EH (cell line): ENCODE results near the gene DCDC1.
A peak's percentile ranks its signal among the peaks of the same experiment; 100 is the strongest.

Experiments
- DNase-seq: peaks from one replicate; pipeline ENCODE4 v3.0.0-alpha.2; 2015; ENCODE audit warnings: low read depth

Gene DCDC1

GRCh38 chr11:30908272-30908671 lies 461.3 kb downstream of the DCDC1 start:
- no peak for DNase-seq

DNA sequence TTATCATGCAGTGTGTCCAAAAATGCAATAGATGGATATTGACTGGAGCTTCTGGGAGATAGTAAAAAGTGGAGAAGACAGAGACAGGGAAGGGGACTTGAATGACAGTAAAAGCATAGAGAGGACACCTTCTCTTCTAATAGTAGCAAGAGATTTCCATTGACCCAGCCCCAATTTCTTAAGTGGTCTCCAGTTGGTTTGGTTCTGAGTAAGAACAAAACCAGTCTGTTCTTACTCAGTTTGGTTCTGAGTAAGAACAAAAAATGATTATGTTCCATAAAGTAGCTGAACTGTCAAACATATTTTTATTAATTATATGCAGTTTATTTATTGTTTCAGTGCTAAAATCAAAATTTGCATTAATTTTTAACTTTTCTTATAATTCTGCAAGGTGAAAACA lies 466.6 kb downstream of the DCDC1 start:
- DNase-seq, result no peak

DNA sequence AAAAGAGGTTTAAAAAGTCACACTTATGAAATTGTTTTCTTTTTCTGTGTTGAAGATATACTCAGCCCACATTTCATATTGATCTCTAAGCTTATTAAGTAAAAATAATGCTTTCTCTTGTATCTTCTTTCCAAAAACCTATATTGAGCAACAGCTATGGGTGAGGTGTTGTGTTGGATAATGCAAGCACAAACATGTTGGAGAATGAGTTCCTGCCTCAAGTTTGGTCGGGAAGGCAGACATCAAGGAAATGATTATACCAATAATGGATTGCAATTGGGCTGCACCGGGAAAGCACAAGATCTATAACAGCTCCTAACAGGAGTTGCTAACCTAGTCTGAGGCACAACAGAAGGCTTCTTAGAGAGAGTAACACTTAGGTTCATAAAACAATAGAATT lies 474.5 kb downstream of the DCDC1 start:
- no peak for DNase-seq

GRCh38 chr11:30893318-30893717 lies 476.2 kb downstream of the DCDC1 start:
- DNase-seq, result no peak

DNA sequence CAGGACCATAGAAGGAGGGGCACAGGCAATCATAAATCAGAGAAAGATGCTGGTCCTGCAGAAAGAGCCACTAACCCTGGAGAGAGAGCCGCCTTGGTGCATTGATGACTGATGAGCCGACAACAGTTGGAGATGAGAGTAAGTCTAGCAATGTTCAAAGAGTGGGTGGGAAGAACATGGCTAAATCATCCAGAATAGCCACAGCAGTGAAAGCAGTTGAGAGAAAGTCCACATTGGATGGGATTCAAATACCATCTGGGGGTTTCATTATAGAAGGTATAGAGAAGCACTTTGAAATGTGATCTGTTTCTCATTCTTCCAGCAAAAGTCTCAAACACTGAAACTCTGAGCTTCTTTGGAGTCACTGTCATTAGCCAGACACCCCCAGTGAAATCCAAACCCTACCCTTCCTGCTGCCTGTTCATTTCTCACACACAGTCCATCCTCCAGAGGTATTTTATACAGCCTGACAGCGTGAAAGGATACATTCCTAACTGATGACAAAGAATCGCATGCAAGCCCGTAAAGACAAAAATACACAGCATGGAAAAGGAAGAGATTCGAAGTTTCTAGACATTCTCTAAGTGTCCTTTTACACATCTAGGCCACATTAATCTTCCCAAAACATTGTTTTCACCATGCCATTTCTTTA lies 480.3 kb downstream of the DCDC1 start:
- DNase-seq, result peak; percentile 13

DNA sequence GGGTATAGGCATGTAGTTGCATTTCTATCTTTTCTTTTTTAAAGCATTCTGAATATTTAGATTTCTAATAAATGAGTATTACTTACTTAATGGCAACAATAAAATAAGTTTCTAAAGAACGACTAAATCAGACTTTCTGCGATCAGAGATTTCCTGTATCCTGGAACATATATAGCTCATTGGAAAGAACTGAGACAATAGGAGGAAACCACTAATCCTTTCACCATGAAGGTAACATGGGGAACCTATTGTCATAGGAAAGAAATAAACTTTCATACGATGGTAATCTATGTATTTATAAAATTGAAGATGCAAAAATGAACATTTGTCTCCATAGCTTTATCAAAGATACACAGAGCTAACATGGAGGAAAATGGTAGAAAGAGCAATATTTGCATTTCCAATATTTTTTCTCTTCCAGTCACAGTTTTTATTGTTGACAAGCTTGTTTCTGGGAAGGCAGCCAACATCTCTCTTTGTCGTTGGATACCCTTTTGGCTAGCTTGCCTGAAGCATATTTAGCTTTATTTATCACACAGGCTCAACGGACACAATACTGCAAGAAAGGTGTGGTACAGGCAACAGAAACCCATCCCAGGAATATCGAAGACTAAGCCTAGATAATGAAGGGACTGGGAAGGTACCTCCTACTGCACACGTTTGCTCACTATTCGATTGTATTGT lies 490.1 kb downstream of the DCDC1 start:
- DNase-seq, result no peak

- no peak for DNase-seq
Observed at GRCh38 chr11:30878400-30878799, 491.1 kb downstream of the DCDC1 start.

- DNase-seq, result no peak
Observed at GRCh38 chr11:30876663-30877396, 492.7 kb downstream of the DCDC1 start.

DNA sequence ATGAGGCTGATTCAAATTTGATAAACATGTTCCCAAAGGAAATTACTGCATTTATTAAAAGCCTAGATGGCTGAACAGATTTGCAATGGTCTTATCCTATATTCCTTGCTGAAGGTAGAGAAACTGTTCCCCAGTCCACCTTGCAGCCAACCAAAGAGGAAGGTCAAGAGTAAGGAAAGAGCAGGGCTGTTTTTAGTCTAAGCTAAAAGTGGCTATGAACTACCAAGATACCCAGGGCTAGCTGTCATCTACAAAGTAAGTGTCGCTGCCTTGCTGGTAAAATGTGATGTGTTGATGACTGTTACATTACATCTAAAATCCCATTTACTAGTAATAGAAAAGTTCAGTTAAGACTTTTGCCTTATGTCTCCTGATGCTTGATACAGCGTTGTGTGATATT lies 493.3 kb downstream of the DCDC1 start:
- no peak for DNase-seq

DNA sequence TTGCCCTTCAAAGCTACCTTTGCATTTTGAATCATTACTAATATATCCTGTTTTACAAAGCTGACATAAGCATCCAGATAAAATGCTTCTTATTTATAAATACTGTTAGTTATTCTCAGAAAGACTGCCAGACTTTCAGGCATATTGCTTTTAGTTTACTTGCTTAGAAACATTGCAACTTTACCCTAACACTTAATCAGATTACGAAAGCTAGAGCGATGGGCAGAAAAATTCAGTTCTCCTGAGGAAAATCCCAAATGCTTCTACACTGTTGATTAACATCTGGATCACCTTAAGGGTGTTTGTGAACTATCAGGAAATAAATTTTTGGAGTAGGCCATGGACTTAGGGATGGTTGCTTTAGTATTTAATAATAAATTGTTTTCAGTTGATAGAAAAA lies 493.7 kb downstream of the DCDC1 start:
- no peak for DNase-seq

- DNase-seq, result no peak
Observed at GRCh38 chr11:30873924-30874610, 495.5 kb downstream of the DCDC1 start.

DNA sequence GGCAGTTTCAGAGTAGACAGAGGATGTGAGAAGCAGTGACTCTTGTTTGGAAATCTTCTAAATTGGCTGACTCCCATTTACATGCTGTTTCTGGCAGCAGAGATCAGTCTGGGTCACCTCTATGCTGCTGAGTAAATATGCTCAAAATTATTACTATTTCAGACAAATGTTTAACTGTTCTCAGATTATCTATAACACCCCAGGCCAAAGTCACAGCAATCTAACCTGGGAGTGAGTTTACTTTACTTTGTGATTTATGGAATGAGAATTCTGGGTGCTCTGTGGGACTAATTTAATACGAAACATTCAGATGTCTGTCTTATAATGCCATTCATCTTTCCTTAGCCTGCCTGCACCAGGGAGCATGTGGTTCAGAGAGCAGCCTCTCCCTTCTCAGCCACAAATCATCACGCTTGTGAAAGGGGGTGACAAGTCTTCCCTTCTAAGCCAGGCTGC lies 500.9 kb downstream of the DCDC1 start:
- no peak for DNase-seq

DNA sequence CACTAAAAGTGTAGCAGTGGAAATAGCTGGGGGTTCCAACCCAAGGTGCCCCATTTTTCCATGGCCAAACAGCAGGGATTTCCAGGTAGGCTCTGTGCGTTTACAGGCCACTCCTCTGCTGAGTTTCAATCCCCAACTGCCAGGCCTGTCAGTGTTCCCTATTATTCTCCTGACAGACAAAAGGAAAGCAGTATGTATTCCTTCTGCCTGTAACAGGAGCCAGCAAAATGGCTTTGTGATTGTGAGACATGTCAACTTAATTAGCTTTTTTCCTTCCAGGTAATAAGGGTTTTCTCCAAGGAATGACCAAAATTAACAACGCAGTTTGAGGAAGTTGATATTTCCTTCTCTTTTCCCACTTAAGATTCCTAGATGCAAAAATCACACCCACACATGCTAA lies 506.3 kb downstream of the DCDC1 start:
- DNase-seq, result no peak

DNA sequence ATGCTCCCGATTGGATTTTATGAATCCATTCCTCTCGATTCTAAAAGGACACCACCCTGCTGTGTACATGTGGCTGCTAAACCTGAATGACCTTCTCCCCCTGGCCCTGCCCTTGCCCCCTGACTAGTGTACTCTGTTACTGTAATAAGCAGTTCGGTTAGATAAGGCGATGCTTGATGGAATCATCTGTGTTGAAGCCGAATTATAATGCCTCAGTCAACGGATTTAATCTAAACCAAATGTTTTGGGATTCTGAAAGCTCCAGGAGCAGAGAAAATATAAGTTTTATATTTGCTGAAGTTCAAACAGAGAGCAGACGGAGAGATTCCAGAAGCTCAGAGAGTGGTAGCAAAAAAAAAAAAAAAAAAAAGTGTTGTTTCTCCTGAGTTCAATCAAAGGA lies 508.0 kb downstream of the DCDC1 start:
- no peak for DNase-seq

- DNase-seq, result no peak
Observed at GRCh38 chr11:30861064-30861463, 508.5 kb downstream of the DCDC1 start.

DNA sequence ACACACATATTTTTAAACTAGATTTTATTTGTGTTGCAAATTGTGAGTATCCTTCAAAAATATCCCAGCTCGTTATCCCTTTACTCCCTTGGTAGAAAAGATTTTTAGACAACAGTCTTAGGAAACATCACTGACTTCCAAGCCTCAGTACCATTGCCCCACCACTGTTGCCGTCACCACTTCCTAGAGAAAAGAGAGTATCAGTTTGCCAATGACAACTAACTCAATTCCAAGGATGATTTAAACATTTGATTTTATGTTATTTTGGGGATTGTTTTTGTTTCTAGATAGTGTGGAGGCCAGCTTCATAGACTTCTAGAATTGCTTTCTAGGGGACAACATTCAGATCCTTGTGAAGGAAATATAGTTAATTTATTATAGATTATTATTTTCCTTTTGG lies 509.4 kb downstream of the DCDC1 start:
- DNase-seq, result no peak

DNA sequence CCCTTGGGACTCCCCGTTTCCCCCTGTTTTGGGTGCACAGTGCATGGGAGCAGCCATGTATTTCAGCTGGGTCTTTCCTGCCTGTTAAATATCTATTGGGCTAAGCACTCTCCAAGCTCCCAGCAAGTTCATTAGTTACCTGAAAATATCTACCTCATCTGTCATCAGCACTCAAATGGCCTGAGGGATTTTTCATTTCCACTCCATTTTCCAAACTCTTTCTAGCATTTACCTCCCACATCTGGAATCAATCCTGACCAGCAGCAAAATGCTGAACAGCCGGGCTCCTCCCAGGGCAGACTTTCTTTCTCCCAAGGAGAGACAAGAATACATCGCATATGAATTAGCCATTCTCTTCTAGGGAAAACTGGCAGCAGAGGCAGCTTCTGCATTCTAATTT lies 509.9 kb downstream of the DCDC1 start:
- no peak for DNase-seq

DNA sequence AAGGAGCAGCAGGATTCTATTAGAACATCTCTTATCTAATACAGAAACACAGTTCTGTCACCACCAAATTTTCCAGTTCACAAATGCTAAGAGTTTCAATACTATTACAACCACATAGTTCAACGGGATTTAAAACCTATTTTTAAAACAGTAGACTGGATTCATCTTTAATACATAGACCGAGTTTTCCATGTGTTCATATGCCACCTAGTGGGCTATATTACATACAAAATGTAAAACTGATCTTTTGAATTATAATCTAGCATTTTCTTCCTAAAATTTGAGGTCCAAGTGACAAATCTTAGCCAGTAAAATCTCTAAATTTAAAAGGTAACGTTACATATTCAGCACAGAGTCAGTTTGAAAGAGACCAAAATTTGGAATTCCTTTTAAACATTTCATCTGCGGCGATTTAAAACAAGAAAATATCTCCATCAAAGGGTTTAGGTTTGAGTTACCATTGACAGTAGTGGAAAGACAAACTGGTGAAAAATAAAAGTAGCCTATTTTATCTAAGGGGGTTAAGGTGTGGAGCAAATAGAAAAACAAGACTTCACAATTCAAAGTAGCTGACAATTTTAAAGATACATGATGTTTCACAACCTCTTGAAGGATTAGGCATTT lies 514.0 kb downstream of the DCDC1 start:
- DNase-seq, result peak; percentile 1

GRCh38 chr11:30853439-30853838 lies 516.1 kb downstream of the DCDC1 start:
- no peak for DNase-seq

DNA sequence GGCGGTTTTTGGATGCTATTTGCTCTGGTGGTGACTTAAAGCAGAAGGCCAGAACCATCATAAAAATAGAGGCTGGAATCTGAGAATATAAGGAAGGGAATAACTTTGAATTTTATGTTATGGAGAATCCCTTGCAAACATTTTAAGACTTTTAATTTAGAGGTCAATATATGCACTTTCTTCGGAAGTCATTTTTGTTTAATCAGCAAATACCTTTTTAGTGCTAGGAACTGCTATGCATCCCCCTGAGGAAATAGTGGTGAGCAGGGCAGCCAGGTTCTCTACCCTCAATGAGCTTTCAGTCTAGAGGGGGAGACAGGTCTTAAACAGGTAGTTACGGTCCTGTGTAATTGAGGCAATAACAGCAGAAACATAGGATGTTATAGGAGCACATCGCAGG lies 516.9 kb downstream of the DCDC1 start:
- DNase-seq, result no peak

- no peak for DNase-seq
Observed at GRCh38 chr11:30852091-30852490, 517.4 kb downstream of the DCDC1 start.

DNA sequence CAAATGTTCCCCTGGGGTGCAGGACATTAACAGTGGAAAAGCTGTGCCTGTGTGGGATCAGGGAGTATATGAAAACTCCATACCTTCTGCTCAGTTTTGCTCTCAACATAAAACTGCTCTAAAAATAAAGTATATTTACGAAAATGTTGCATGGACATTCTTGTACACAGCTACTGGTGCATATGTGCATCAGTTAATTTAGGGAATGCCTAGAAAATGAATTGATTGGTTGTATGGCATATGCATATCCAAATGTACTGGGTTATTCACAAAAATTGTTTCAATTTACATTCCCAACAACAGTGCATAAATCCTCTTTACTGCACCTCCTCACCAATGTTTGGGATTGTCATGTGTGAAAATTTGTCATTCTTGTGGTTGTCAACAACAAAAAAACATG lies 532.3 kb downstream of the DCDC1 start:
- no peak for DNase-seq
